ENCODE measurements around the gene DYSF.

The DYSF gene

GRCh38 chr2:71605173-71605641, 151.8 kb downstream of the DYSF start:
- no peaks in the 10 kb centered on the region for H3F3A ChIP-seq (ENCODE audit: control insufficient read depth, insufficient read depth)
- H3K27me3 ChIP-seq (ENCODE audit: control insufficient read depth, low read length) = no peaks in the 10 kb centered on the region
- no peak overlapping the region for H3K4me3 ChIP-seq (ENCODE audit: low read length)
- TF ChIP-seq CTCF (IDR thresholded peaks at IDR 0.05; ENCODE audit: low read depth, low read length, poor library complexity, severe bottlenecking) (no peak), EZH2phosphoT487 (IDR thresholded peaks at IDR 0.05; ENCODE audit: borderline replicate concordance, low read length) (no peak)
- no peaks in the 10 kb centered on the region for H3K9me2 ChIP-seq (replicated peaks; ENCODE audit: control insufficient read depth, low read length)
- H3K79me2 ChIP-seq (ENCODE audit: control insufficient read depth, low read length) = no peaks in the 10 kb centered on the region
- no peak overlapping the region for H3K27ac ChIP-seq (ENCODE audit: low read depth, low read length)
- H3K4me2 ChIP-seq (ENCODE audit: low read length) = no peak overlapping the region
- H3K9me3 ChIP-seq (ENCODE audit: control insufficient read depth, insufficient read depth, low read length) = no peaks in the 10 kb centered on the region
- H3K36me3 ChIP-seq (ENCODE audit: control insufficient read depth, low read length) = no peaks in the 10 kb centered on the region
- H3K4me1 ChIP-seq (ENCODE audit: control insufficient read depth, low read length) = no peaks in the 10 kb centered on the region
- no peaks in the 10 kb centered on the region for H4K20me1 ChIP-seq (ENCODE audit: control insufficient read depth, insufficient read depth, low read depth, low read length)

DNA sequence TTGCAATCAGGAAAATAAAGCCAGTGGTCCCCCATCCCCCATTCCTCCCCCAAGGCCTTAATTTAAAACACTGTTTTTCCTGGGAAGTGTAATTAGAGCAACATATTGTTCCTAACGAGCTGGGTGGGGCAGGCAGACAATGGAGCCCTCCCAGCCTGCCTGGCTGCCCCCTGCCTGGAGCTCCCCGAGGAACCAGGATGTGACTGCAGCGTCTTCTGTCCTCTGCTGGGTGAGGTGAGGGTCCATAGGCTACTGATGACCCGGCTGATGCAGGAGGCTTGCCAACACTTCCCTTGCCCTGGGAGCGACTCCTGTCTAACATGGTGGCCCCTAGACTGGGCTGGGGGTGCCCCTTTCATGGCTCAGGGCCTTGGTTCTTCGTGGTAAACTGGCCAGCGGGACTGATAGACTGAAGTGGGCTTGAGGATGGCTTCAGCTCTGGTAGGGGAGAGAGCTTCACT, 152.4 kb downstream of the DYSF start:
- Histone ChIP-seq H3K4me2 (ENCODE audit: low read length) (no peak overlapping the region), H3K9me2 (replicated peaks; ENCODE audit: control insufficient read depth, low read length) (no peaks in the 10 kb centered on the region), H3K4me1 (ENCODE audit: control insufficient read depth, low read length) (no peaks in the 10 kb centered on the region), H3F3A (ENCODE audit: control insufficient read depth, insufficient read depth) (no peaks in the 10 kb centered on the region), H3K79me2 (ENCODE audit: control insufficient read depth, low read length) (no peaks in the 10 kb centered on the region), H3K27me3 (ENCODE audit: control insufficient read depth, low read length) (no peaks in the 10 kb centered on the region), H3K36me3 (ENCODE audit: control insufficient read depth, low read length) (no peaks in the 10 kb centered on the region), H3K9me3 (ENCODE audit: control insufficient read depth, insufficient read depth, low read length) (no peaks in the 10 kb centered on the region), H3K27ac (ENCODE audit: low read depth, low read length) (no peak overlapping the region), H4K20me1 (ENCODE audit: control insufficient read depth, insufficient read depth, low read depth, low read length) (no peaks in the 10 kb centered on the region), H3K4me3 (ENCODE audit: low read length) (no peak overlapping the region)
- TF ChIP-seq CTCF (IDR thresholded peaks at IDR 0.05; ENCODE audit: low read depth, low read length, poor library complexity, severe bottlenecking) (no peak), EZH2phosphoT487 (IDR thresholded peaks at IDR 0.05; ENCODE audit: borderline replicate concordance, low read length) (no peak)

DNA sequence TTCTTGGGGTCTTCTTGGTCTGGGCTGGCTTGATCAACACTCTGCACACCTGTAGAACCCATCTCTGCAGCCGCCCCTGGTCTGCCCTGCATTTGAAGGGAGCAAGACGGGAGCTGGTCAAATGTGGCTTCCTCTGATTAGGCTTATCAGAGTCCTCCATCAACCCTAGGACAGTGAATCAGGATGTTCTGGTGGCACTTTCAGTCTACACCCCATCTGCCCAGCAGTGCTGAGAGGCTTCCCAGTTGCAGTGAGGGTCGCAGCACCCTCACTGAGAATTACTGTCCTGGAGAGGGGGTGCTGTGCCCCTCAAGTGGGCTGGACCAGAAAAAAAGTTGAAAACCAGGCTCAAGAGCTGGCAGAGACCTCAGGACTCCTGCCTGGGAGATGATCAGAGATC, 152.9 kb downstream of the DYSF start:
- TF ChIP-seq EZH2phosphoT487 (IDR thresholded peaks at IDR 0.05; ENCODE audit: borderline replicate concordance, low read length) (no peak), CTCF (IDR thresholded peaks at IDR 0.05; ENCODE audit: low read depth, low read length, poor library complexity, severe bottlenecking) (no peak)
- Histone ChIP-seq H3F3A (ENCODE audit: control insufficient read depth, insufficient read depth) (no peaks in the 10 kb centered on the region), H4K20me1 (ENCODE audit: control insufficient read depth, insufficient read depth, low read depth, low read length) (no peaks in the 10 kb centered on the region), H3K4me2 (ENCODE audit: low read length) (no peak overlapping the region), H3K27me3 (ENCODE audit: control insufficient read depth, low read length) (no peaks in the 10 kb centered on the region), H3K27ac (ENCODE audit: low read depth, low read length) (no peak overlapping the region), H3K9me3 (ENCODE audit: control insufficient read depth, insufficient read depth, low read length) (no peaks in the 10 kb centered on the region), H3K4me3 (ENCODE audit: low read length) (no peak overlapping the region), H3K36me3 (ENCODE audit: control insufficient read depth, low read length) (no peaks in the 10 kb centered on the region), H3K79me2 (ENCODE audit: control insufficient read depth, low read length) (no peaks in the 10 kb centered on the region), H3K4me1 (ENCODE audit: control insufficient read depth, low read length) (no peaks in the 10 kb centered on the region), H3K9me2 (replicated peaks; ENCODE audit: control insufficient read depth, low read length) (no peaks in the 10 kb centered on the region)
